Adrenal gland (tissue), 5 donors: Measurements from ENCODE around the gene OTOS.

Experiments used
- POLR2A ChIP-seq, 2 donors: fragments of 450-650 bp; IDR thresholded peaks; one replicate each; pipeline ENCODE4 v1.6.1; 2017; ENCODE audit warnings: antibody characterized with exemption in 2 of 2, mild to moderate bottlenecking in 2 of 2, moderate library complexity in 1 of 2
- TF ChIP-seq, protein P1 (sequence below), 6 experiments: fragments of 450-650 bp in 4 of 6; fragments of 200-600 bp in 2 of 6; sonication (generic) in 1 of 6; IDR thresholded peaks; 1 replicate in 5 of 6; 2 replicates in 1 of 6; pipeline versions ENCODE4 v1.5.1 to v1.8.0; 2016 to 2021; ENCODE audit warnings: antibody characterized with exemption in 6 of 6, mild to moderate bottlenecking in 2 of 6, moderate library complexity in 1 of 6
- donor health status: DM: no; HTN: no; CAD: no.

DNA sequence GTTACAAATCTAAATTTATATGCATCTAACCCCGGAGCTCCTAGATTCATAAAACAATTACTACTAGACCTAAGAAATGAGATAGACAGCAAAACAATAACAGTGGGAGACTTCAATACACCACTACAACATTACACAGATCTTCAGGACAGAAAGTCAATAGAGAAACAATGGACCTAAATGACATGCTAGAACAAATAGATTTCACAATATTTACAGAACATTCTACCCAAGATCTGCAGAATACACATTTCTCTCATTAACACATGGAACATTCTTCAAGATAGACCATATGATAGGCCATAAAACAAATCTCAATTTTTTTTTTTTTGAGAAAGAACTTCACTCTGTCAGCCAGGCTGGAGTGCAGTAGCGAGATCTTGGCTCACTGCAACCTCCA is 42.1 kb downstream of the OTOS start:
- TF ChIP-seq, protein P1, sequence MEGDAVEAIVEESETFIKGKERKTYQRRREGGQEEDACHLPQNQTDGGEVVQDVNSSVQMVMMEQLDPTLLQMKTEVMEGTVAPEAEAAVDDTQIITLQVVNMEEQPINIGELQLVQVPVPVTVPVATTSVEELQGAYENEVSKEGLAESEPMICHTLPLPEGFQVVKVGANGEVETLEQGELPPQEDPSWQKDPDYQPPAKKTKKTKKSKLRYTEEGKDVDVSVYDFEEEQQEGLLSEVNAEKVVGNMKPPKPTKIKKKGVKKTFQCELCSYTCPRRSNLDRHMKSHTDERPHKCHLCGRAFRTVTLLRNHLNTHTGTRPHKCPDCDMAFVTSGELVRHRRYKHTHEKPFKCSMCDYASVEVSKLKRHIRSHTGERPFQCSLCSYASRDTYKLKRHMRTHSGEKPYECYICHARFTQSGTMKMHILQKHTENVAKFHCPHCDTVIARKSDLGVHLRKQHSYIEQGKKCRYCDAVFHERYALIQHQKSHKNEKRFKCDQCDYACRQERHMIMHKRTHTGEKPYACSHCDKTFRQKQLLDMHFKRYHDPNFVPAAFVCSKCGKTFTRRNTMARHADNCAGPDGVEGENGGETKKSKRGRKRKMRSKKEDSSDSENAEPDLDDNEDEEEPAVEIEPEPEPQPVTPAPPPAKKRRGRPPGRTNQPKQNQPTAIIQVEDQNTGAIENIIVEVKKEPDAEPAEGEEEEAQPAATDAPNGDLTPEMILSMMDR (IDR thresholded peaks at IDR 0.05) = no peak
- no peak for TF ChIP-seq POLR2A (IDR thresholded peaks at IDR 0.05)
